H1 (cell line): ENCODE data around the gene CGRRF1.

Source experiments
- CHD7 ChIP-seq: fragments of 300-600 bp; sonication (generic); IDR thresholded peaks from 2 replicates; pipeline ENCODE4 v1.7.1; 2012; ENCODE audit warnings: low read length, moderate library complexity, mild to moderate bottlenecking, inconsistent platforms; ENCODE audit not compliant: insufficient replicate concordance
- EP300 ChIP-seq, 2 experiments: IDR thresholded peaks; 1 replicate in 1 of 2; 2 replicates in 1 of 2; pipeline ENCODE4 v1.6.1; 2011 to 2012; ENCODE audit warnings: low read depth in 2 of 2, low read length in 2 of 2, mild to moderate bottlenecking in 2 of 2, borderline replicate concordance in 1 of 2, inconsistent platforms in 1 of 2, moderate library complexity in 1 of 2
- HDAC2 ChIP-seq, 2 experiments: fragments of 300-600 bp in 1 of 2; sonication (generic) in 1 of 2; IDR thresholded peaks; 2 replicates each; pipeline ENCODE4 v1.6.1; 2011 to 2012; ENCODE audit warnings: low read depth in 2 of 2, low read length in 2 of 2, mild to moderate bottlenecking in 2 of 2, moderate library complexity in 2 of 2, borderline replicate concordance in 1 of 2, inconsistent platforms in 1 of 2

- TF ChIP-seq EP300 (IDR thresholded peaks at IDR 0.05; ENCODE audit: borderline replicate concordance in 1 of 2, low read depth in 2 of 2, low read length in 2 of 2): no peak
- no peak for TF ChIP-seq CHD7
- TF ChIP-seq HDAC2 (IDR thresholded peaks at IDR 0.05; ENCODE audit: borderline replicate concordance in 1 of 2, low read depth in 2 of 2, low read length in 2 of 2): no peak
These were observed 33.8 kb upstream of the CGRRF1 start for GRCh38 chr14:54475911-54476310.
